NCI-H446 (cell line): ENCODE data around the gene ZNF211.
A peak's percentile ranks its signal among the peaks of the same experiment; 100 is the strongest.

Experiments
- DNase-seq, 2 experiments: peaks; one replicate each; lab custom pipeline; 2025; lab: John Stamatoyannopoulos, UW

Gene ZNF211

GRCh38 chr19:57632987-57633831 lies at the start of gene ZNF211:
Gene ZNF211 (plus strand): TSS chr19:57633168. CDS start chr19:57633347, 179 bp downstream.
- DNase-seq: peak; percentile 64 to 88

GRCh38 chr19:57583521-57584416 lies 49.2 kb upstream of the ZNF211 start, which contains the start of gene ZIK1:
Gene ZIK1 (plus strand): TSS chr19:57584145. CDS start chr19:57584357, 212 bp downstream.
- DNase-seq: peak in 1 of 2 experiments; percentile 80

- DNase-seq: no peak
Measured at GRCh38 chr19:57587529-57587928, 45.4 kb upstream of the ZNF211 start.

GRCh38 chr19:57599377-57599760 lies 33.6 kb upstream of the ZNF211 start:
- no peak for DNase-seq

- peak; percentile 92 to 96 for DNase-seq
Measured at GRCh38 chr19:57599761-57600383, 33.1 kb upstream of the ZNF211 start, which contains the start of gene ZNF530. Gene ZNF530 (plus strand): TSS chr19:57599885. CDS start chr19:57604346, 4,461 bp downstream.

GRCh38 chr19:57606931-57607330 lies 26.0 kb upstream of the ZNF211 start:
- DNase-seq: no peak

- DNase-seq: no peak
Measured at GRCh38 chr19:57611113-57611512, 21.9 kb upstream of the ZNF211 start.

- peak; percentile 77 to 95 for DNase-seq
Measured at GRCh38 chr19:57613941-57614743, 18.8 kb upstream of the ZNF211 start, which contains the start of gene ZNF134. Gene ZNF134 (plus strand): TSS chr19:57614242. CDS start chr19:57619469, 5,227 bp downstream.

GRCh38 chr19:57615346-57615745 lies 17.6 kb upstream of the ZNF211 start:
- no peak for DNase-seq

GRCh38 chr19:57620673-57621348 lies 12.2 kb upstream of the ZNF211 start:
- no peak for DNase-seq

- DNase-seq: no peak
Measured at GRCh38 chr19:57623091-57623490, 9.9 kb upstream of the ZNF211 start.

- no peak for DNase-seq
Measured at GRCh38 chr19:57633832-57634131, 814 bp downstream of the ZNF211 start.

GRCh38 chr19:57637379-57637778 lies 4.4 kb downstream of the ZNF211 start:
- DNase-seq: no peak

- no peak for DNase-seq
Measured at GRCh38 chr19:57641715-57642234, 8.8 kb downstream of the ZNF211 start.

GRCh38 chr19:57642396-57643046 lies 9.6 kb downstream of the ZNF211 start:
- DNase-seq: no peak

- no peak for DNase-seq
Measured at GRCh38 chr19:57643734-57644133, 10.8 kb downstream of the ZNF211 start.

- DNase-seq: peak; percentile 36 to 82
Measured at GRCh38 chr19:57648331-57649003, 15.5 kb downstream of the ZNF211 start.

GRCh38 chr19:57651654-57651996 lies 18.7 kb downstream of the ZNF211 start:
- DNase-seq: no peak

- DNase-seq: no peak
Measured at GRCh38 chr19:57653689-57654088, 20.7 kb downstream of the ZNF211 start.
